Activated T-helper 9 cell treated with anti-CD3 and anti-CD28 coated beads, Interleukin-2, amount 50 U/mL, for 16 hours (primary cell): ENCODE results near the gene SMIM36.
"Not testable (repeated sequence)": the region's sequence is repeated elsewhere in the genome, so short reads cannot be mapped to it uniquely, and the experiment has no call there.

Experiments used
- DNase-seq: peaks from one replicate; pipeline ENCODE4 v3.0.0-alpha.2; 2020; ENCODE audit warnings: low read depth

SMIM36 gene

GRCh38 chr17:55413825-55414489 is 97.3 kb downstream of the SMIM36 start:
- DNase-seq, result no peak

- no peak for DNase-seq
These were observed 99.8 kb downstream of the SMIM36 start for GRCh38 chr17:55411463-55411855.

- DNase-seq, result no peak
These were observed 100.4 kb downstream of the SMIM36 start for GRCh38 chr17:55410722-55411462.

- DNase-seq, result no peak
These were observed 102.0 kb downstream of the SMIM36 start for GRCh38 chr17:55409030-55409800.

GRCh38 chr17:55407641-55408566 is 103.3 kb downstream of the SMIM36 start:
- DNase-seq, result no peak

- no peak for DNase-seq
These were observed 105.7 kb downstream of the SMIM36 start for GRCh38 chr17:55405600-55405999.

- not testable (repeated sequence) for DNase-seq
These were observed 107.1 kb downstream of the SMIM36 start for GRCh38 chr17:55404197-55404596.

GRCh38 chr17:55402374-55402773 is 108.9 kb downstream of the SMIM36 start:
- no peak for DNase-seq
